ENCODE data around the gene ADGRD2. TPM values are rescaled to one million over a fixed set of nuclear protein-coding genes. Genes with fewer than 3 reads are reported as not detected.

ADGRD2 gene
- total RNA-seq, 4 donors from 2014 or later: not detected

- WGBS, 2 donors: 85 to 87% methylated on average over 26 to 28 of the region's 31 CpGs
Measured at GRCh38 chr9:124495126-124496074, 45.1 kb downstream of the ADGRD2 start.

GRCh38 chr9:124496075-124496449 lies 45.8 kb downstream of the ADGRD2 start:
- Histone ChIP-seq H3K27me3 (no peaks in the 10 kb centered on the region), H3K4me1 (no peaks in the 10 kb centered on the region)

More at GRCh38 chr9:124495126-124496074, 45.1 kb downstream of the ADGRD2 start:
- no peak overlapping the region for H3K4me3 ChIP-seq (replicated peaks in 1 of 3)
- H3K36me3 ChIP-seq: no peaks in the 10 kb centered on the region
- no peak overlapping the region for H3K27ac ChIP-seq
- intact Hi-C loops (cut with DNase I): no loop called here
- H3K9me3 ChIP-seq: no peaks in the 10 kb centered on the region
- TF ChIP-seq CTCF (IDR thresholded peaks at IDR 0.05) (no peak), POLR2A (IDR thresholded peaks at IDR 0.05) (no peak)
- no peaks in the 10 kb centered on the region for H3K27me3 ChIP-seq
- no peaks in the 10 kb centered on the region for H3K4me1 ChIP-seq
- DNase-seq: no peak

GRCh38 chr9:124496463-124496862 lies 46.2 kb downstream of the ADGRD2 start:
- 89% methylated on average over 4 to 14 of the region's 15 CpGs for WGBS, 2 donors
- TF ChIP-seq POLR2A (IDR thresholded peaks at IDR 0.05) (no peak), CTCF (IDR thresholded peaks at IDR 0.05) (no peak)
- no peaks in the 10 kb centered on the region for H3K9me3 ChIP-seq
- no peaks in the 10 kb centered on the region for H3K27me3 ChIP-seq
- H3K4me1 ChIP-seq: no peaks in the 10 kb centered on the region
- no peak overlapping the region for H3K27ac ChIP-seq
- no peaks in the 10 kb centered on the region for H3K36me3 ChIP-seq
- no peak for DNase-seq
- no peak overlapping the region for H3K4me3 ChIP-seq (replicated peaks in 1 of 3)
- intact Hi-C loops (cut with DNase I): no loop called here

More at GRCh38 chr9:124496075-124496449, 45.8 kb downstream of the ADGRD2 start:
- Histone ChIP-seq H3K27ac (no peak overlapping the region), H3K9me3 (no peaks in the 10 kb centered on the region), H3K36me3 (no peaks in the 10 kb centered on the region), H3K4me3 (replicated peaks in 1 of 3) (no peak overlapping the region)
- WGBS, 2 donors: 87 to 90% methylated on average over 3 of the region's 3 CpGs
- intact Hi-C loops (cut with DNase I): no loop called here
- DNase-seq: no peak
- TF ChIP-seq POLR2A (IDR thresholded peaks at IDR 0.05): no peak
- TF ChIP-seq CTCF (IDR thresholded peaks at IDR 0.05): no peak

GRCh38 chr9:124497441-124497840 lies 47.2 kb downstream of the ADGRD2 start:
- intact Hi-C loops (cut with DNase I): no loop called here
- peaks cover 7% of the 10 kb centered on the region for H3K27me3 ChIP-seq
- no peak overlapping the region for H3K27ac ChIP-seq
- no peak for DNase-seq
- H3K9me3 ChIP-seq: no peaks in the 10 kb centered on the region
- TF ChIP-seq CTCF (IDR thresholded peaks at IDR 0.05): no peak
- TF ChIP-seq POLR2A (IDR thresholded peaks at IDR 0.05): no peak
- WGBS, 2 donors: 90 to 94% methylated on average over 8 of the region's 8 CpGs
- H3K36me3 ChIP-seq: no peaks in the 10 kb centered on the region
- no peak overlapping the region for H3K4me3 ChIP-seq (replicated peaks in 1 of 3)
- no peaks in the 10 kb centered on the region for H3K4me1 ChIP-seq

- TF ChIP-seq POLR2A (IDR thresholded peaks at IDR 0.05) (no peak), CTCF (IDR thresholded peaks at IDR 0.05) (no peak)
- intact Hi-C loops (cut with DNase I): no loop called here
- H3K9me3 ChIP-seq: no peaks in the 10 kb centered on the region
- H3K36me3 ChIP-seq: no peaks in the 10 kb centered on the region
- H3K4me3 ChIP-seq (replicated peaks in 1 of 3): no peak overlapping the region
- no peak for DNase-seq
- peaks cover 0 to 4% of the 10 kb centered on the region in 2 donors for H3K4me1 ChIP-seq
- H3K27ac ChIP-seq: no peak overlapping the region
- H3K27me3 ChIP-seq: peaks cover 13% of the 10 kb centered on the region
- WGBS, 2 donors: 69 to 75% methylated on average over 6 of the region's 6 CpGs
Measured at GRCh38 chr9:124498040-124498439, 47.8 kb downstream of the ADGRD2 start.

All from thyroid gland (tissue), 4 donors.